Measurements from ENCODE around the gene PDE6B.

GRCh38 chr4:674172-675035 lies 49.0 kb downstream of the PDE6B start, which contains the start of the genes ATP5ME and MYL5:
- peak; percentile 97 for TF ChIP-seq CTCF (CRISPR knock-in tag; IDR thresholded peaks at IDR 0.05)
- 0 out of 4 replicates have a peak, but pooled peaks of 1 of the 2 experiments have one; percentile 10 for TF ChIP-seq EP300 (IDR thresholded peaks at IDR 0.05; ENCODE audit: low read depth in 2 of 2, low read length in 2 of 2)
- no peak; the same call in 1 of the 2 replicates for TF ChIP-seq EP300 (CRISPR knock-in tag; IDR thresholded peaks at IDR 0.05; ENCODE audit: borderline replicate concordance)
